Upper lobe of left lung (tissue), 6 donors: ENCODE data around the gene RAP2C. TPM values are rescaled to one million over a fixed set of nuclear protein-coding genes. Genes with fewer than 3 reads are reported as not detected.

ENCODE experiments used
- ATAC-seq, 2 donors: fragments of 200-7000 bp; cut with Tn5 transposase; one replicate each; pipeline ENCODE4 v1.9.1; 2022; ENCODE audit warnings: mild to moderate bottlenecking in 2 of 2, moderate library complexity in 2 of 2; ENCODE audit not compliant: low FRiP score in 2 of 2
- DNase-seq, 2 donors: peaks; one replicate each; pipeline ENCODE4 v3.0.0-alpha.2; 2019 to 2020
- H3K27ac ChIP-seq, 4 donors: fragments of 200-600 bp; sonication (generic); one replicate each; pipeline ENCODE4 v1.5.1; 2016 to 2019
- H3K27me3 ChIP-seq, 4 donors: fragments of 200-600 bp; sonication (generic); one replicate each; pipeline ENCODE4 v1.5.1; 2017 to 2019
- H3K36me3 ChIP-seq, 4 donors: fragments of 200-600 bp; sonication (generic); one replicate each; pipeline ENCODE4 v1.5.1; 2016 to 2019
- H3K4me1 ChIP-seq, 4 donors: fragments of 200-600 bp; sonication (generic); one replicate each; pipeline ENCODE4 v1.5.1; 2018 to 2019
- H3K4me3 ChIP-seq, 4 donors: fragments of 200-600 bp; sonication (generic); one replicate each; pipeline ENCODE4 v1.5.1; 2017 to 2019; ENCODE audit warnings: mild to moderate bottlenecking in 2 of 4, moderate library complexity in 1 of 4
- H3K9me3 ChIP-seq, 4 donors: fragments of 200-600 bp; sonication (generic); one replicate each; pipeline ENCODE4 v1.5.1; 2018 to 2019
- CTCF ChIP-seq, 6 experiments: fragments of 450-650 bp in 4 of 6; fragments of 200-600 bp in 2 of 6; sonication (generic) in 2 of 6; IDR thresholded peaks; one replicate each; pipeline ENCODE4 v1.5.1; 2016 to 2019; ENCODE audit warnings: antibody characterized with exemption in 6 of 6
- EP300 ChIP-seq, 4 donors: sonication (generic); formaldehyde crosslinking; IDR thresholded peaks; one replicate each; pipeline ENCODE4 v1.5.1; 2017; ENCODE audit warnings: antibody characterized with exemption in 4 of 4, control low read depth in 2 of 4
- POLR2A ChIP-seq, 4 donors: fragments of 450-650 bp; IDR thresholded peaks; one replicate each; pipeline ENCODE4 v1.5.1; 2016 to 2017; ENCODE audit warnings: antibody characterized with exemption in 4 of 4, mild to moderate bottlenecking in 2 of 4
- POLR2AphosphoS5 ChIP-seq, 2 donors: sonication (generic); formaldehyde crosslinking; IDR thresholded peaks; one replicate each; pipeline ENCODE4 v1.5.1; 2017; ENCODE audit warnings: antibody characterized with exemption in 2 of 2
- WGBS, 2 donors: methylation state at CpG; one replicate each; pipeline ENCODE4 v1.1.5; 2017 to 2018; 5-methylcytosine and 5-hydroxymethylcytosine counted together
- total RNA-seq, 6 donors: library from RNA; depleted of rRNA in 4 of 6; stranded (reverse); fragments of >200 nt in 4 of 6; gene quantifications; one replicate each; pipeline versions ENCODE4 v1.1.0 to v1.2.1, GENCODE V29; 2016 to 2021
- donor health status: DM: no; HTN: no; CAD: no; lungs with moderate emphysema.
- donor health status: DM: no; HTN: yes; CAD: no; lungs with severe emphysema.

The RAP2C gene
- total RNA-seq, 6 donors from 2014 or later: 13.5 to 27.2 (median 22.0) TPM

GRCh38 chrX:132207996-132208395 is 11.3 kb downstream of the RAP2C start:
- no peak for TF ChIP-seq POLR2AphosphoS5 (IDR thresholded peaks at IDR 0.05)
- TF ChIP-seq EP300 (IDR thresholded peaks at IDR 0.05): no peak
- TF ChIP-seq POLR2A (IDR thresholded peaks at IDR 0.05): no peak
- no peak for TF ChIP-seq CTCF (IDR thresholded peaks at IDR 0.05)
- Histone ChIP-seq H3K36me3 (peaks cover 0 to 3% (median 0%) of the 10 kb centered on the region in 4 donors), H3K4me3 (no peak overlapping the region), H3K4me1 (peaks cover 0 to 5% (median 2%) of the 10 kb centered on the region in 4 donors), H3K27ac (no peak overlapping the region), H3K9me3 (no peaks in the 10 kb centered on the region), H3K27me3 (no peaks in the 10 kb centered on the region)
- no peak for ATAC-seq
- DNase-seq: no peak
- WGBS, 2 donors: 36 to 43% methylated on average over 2 of the region's 2 CpGs

DNA sequence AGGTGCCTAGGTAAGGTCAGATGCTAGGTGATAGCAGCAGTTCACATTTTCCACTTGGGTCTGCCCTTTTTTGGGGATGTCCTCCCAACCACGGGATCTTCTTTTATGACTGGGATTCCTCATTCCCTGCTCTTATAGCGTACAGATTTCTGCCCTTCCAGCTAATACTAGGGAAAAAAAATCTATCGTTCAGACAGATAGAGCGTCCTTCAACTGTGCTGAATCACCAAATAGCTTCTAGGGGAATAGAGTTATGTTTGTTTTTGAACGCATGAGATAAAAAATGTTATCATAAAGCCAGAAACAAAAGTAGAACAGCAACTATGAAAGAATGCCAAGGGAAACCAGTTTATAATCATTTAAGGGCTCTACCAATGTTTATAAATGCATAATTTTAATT is 13.0 kb downstream of the RAP2C start:
- no peak overlapping the region for H3K27ac ChIP-seq
- peaks cover 0 to 3% (median 0%) of the 10 kb centered on the region in 4 donors for H3K36me3 ChIP-seq
- no peak overlapping the region for H3K4me3 ChIP-seq
- H3K9me3 ChIP-seq: no peaks in the 10 kb centered on the region
- TF ChIP-seq POLR2AphosphoS5 (IDR thresholded peaks at IDR 0.05): no peak
- WGBS, 2 donors: 62 to 81% methylated on average over 5 of the region's 5 CpGs
- DNase-seq (no peak), ATAC-seq (no peak)
- peaks cover 0 to 2% (median 0%) of the 10 kb centered on the region in 4 donors for H3K4me1 ChIP-seq
- no peaks in the 10 kb centered on the region for H3K27me3 ChIP-seq

- H3K27me3 ChIP-seq: no peaks in the 10 kb centered on the region
- H3K36me3 ChIP-seq: peaks cover 0 to 3% (median 0%) of the 10 kb centered on the region in 4 donors
- H3K4me1 ChIP-seq: peaks cover 0 to 2% (median 0%) of the 10 kb centered on the region in 4 donors
- ATAC-seq (no peak), DNase-seq (no peak)
- H3K4me3 ChIP-seq: no peak overlapping the region
- TF ChIP-seq POLR2A (IDR thresholded peaks at IDR 0.05) (no peak), POLR2AphosphoS5 (IDR thresholded peaks at IDR 0.05) (no peak), CTCF (IDR thresholded peaks at IDR 0.05) (no peak), EP300 (IDR thresholded peaks at IDR 0.05) (no peak)
- H3K9me3 ChIP-seq: no peaks in the 10 kb centered on the region
- WGBS, 2 donors: 65 to 91% methylated on average over 1 of the region's 1 CpG
- no peak overlapping the region for H3K27ac ChIP-seq
Measured at GRCh38 chrX:132204629-132205028, 14.6 kb downstream of the RAP2C start.

DNA sequence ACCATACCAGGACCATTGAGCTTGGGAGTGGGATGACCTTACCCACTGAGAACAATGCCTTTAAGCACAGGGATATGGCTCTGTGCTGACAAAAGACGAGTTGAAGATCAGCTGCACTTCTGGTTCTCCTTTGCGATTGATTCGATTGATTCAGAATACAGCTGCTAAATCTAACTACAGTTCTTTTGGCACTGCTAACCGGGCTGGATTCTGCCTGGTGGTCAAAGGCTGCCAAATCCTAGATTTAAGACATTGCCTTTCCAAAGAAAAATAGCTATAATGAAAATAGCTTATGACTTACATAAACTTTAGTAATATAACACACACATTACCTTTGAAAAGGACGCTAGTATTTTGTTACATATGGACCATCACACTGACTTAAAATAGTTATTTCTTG is 18.3 kb downstream of the RAP2C start:
- 68 to 79% methylated on average over 5 of the region's 5 CpGs for WGBS, 2 donors
- Histone ChIP-seq H3K36me3 (peaks cover 0 to 3% (median 0%) of the 10 kb centered on the region in 4 donors), H3K27ac (no peak overlapping the region), H3K27me3 (no peaks in the 10 kb centered on the region), H3K9me3 (no peaks in the 10 kb centered on the region), H3K4me3 (no peak overlapping the region), H3K4me1 (no peaks in the 10 kb centered on the region)
- TF ChIP-seq EP300 (IDR thresholded peaks at IDR 0.05) (no peak), POLR2AphosphoS5 (IDR thresholded peaks at IDR 0.05) (no peak), POLR2A (IDR thresholded peaks at IDR 0.05) (no peak), CTCF (IDR thresholded peaks at IDR 0.05) (no peak)
- ATAC-seq (no peak), DNase-seq (no peak)

GRCh38 chrX:132199941-132200340 is 19.3 kb downstream of the RAP2C start:
- TF ChIP-seq POLR2AphosphoS5 (IDR thresholded peaks at IDR 0.05) (no peak), CTCF (IDR thresholded peaks at IDR 0.05) (no peak), EP300 (IDR thresholded peaks at IDR 0.05) (no peak), POLR2A (IDR thresholded peaks at IDR 0.05) (no peak)
- no peak for ATAC-seq
- 89 to 97% methylated on average over 6 of the region's 6 CpGs for WGBS, 2 donors

More at GRCh38 chrX:132199941-132200340, 19.3 kb downstream of the RAP2C start:
- DNase-seq: no peak
- Histone ChIP-seq H3K4me3 (no peak overlapping the region), H3K9me3 (no peaks in the 10 kb centered on the region), H3K27ac (no peak overlapping the region), H3K27me3 (no peaks in the 10 kb centered on the region), H3K36me3 (no peaks in the 10 kb centered on the region), H3K4me1 (no peaks in the 10 kb centered on the region)
